Measurements from ENCODE around the gene TMPRSS4.

The TMPRSS4 gene

GRCh38 chr11:118060869-118061268 is 16.0 kb upstream of the TMPRSS4 start:
- no peak for TF ChIP-seq GATA2 (IDR thresholded peaks at IDR 0.05; ENCODE audit: low read depth, low read length)
- no peak for TF ChIP-seq GATA3 (IDR thresholded peaks at IDR 0.05; ENCODE audit: low read depth, low read length)

DNA sequence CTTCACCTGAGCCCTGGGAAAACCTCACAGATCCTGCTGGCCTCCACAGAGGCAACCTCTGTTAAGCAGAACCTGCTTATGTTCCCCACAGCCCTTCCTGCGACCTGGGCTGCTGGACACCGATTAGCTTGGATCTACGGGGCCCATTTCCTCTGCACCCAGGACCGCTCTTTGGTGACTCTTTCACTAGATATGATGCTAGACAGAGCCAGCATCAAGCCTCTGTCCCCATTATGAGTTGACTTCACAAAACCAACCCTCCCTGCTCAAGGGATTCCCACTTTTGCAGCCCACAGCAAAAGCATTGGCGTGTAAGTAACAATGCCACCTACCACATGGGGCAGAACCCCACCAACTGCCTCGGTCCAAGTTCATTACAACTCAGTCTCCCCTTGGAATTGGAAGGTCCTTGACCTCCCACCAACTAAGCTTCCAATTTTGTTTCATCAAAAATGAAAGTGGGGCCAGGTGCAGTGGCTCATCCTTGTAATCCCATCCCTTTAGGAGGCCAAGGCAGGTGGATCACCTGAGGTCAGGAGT is 15.2 kb upstream of the TMPRSS4 start:
- TF ChIP-seq GATA3 (IDR thresholded peaks at IDR 0.05; ENCODE audit: low read depth, low read length) (no peak), GATA2 (IDR thresholded peaks at IDR 0.05; ENCODE audit: low read depth, low read length) (no peak)

DNA sequence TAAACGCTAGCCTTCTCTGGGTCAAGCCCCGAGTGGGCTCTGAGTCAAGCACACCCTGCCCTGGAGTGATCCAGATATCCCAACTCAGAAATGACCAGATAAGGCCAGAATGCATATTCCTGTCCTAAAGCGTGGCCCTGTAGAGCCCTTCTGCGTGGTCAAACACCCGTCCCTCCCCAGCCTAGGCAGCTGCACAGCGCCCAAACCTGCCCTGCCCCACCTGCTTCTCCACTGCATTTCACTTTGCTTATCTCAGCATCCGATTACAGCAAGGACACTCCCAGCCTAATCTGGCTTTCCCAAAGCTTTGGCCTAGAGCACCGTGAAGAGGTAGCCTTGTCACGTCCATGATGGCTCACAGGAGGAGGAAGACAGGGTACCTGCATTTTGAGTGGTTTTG is 11.9 kb upstream of the TMPRSS4 start:
- TF ChIP-seq GATA2 (IDR thresholded peaks at IDR 0.05; ENCODE audit: low read depth, low read length) (no peak), GATA3 (IDR thresholded peaks at IDR 0.05; ENCODE audit: low read depth, low read length) (no peak)

DNA sequence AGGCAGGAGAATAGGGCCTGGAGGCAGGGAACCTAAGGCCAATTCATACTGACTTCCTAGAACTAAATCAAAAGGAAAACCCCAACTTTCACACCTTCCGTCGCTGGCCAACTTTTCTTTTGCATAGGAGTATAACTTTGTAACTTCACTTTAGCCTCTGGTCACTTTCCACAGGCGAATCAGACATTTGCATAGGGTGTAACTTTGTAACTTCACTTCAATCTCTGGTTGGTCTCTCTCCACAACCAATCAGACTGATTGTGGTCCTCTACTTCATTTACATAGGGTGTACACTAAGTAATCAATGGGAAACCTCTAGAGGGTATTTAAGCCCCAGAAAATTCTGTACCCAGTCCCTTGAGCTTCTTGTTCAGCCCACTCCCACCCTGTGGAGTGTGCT is 11.5 kb upstream of the TMPRSS4 start:
- no peak for TF ChIP-seq GATA3 (IDR thresholded peaks at IDR 0.05; ENCODE audit: low read depth, low read length)
- no peak for TF ChIP-seq GATA2 (IDR thresholded peaks at IDR 0.05; ENCODE audit: low read depth, low read length)

- TF ChIP-seq GATA3 (IDR thresholded peaks at IDR 0.05; ENCODE audit: low read depth, low read length) = no peak
- no peak for TF ChIP-seq GATA2 (IDR thresholded peaks at IDR 0.05; ENCODE audit: low read depth, low read length)
Measured at GRCh38 chr11:118067006-118067405, 9.9 kb upstream of the TMPRSS4 start.

DNA sequence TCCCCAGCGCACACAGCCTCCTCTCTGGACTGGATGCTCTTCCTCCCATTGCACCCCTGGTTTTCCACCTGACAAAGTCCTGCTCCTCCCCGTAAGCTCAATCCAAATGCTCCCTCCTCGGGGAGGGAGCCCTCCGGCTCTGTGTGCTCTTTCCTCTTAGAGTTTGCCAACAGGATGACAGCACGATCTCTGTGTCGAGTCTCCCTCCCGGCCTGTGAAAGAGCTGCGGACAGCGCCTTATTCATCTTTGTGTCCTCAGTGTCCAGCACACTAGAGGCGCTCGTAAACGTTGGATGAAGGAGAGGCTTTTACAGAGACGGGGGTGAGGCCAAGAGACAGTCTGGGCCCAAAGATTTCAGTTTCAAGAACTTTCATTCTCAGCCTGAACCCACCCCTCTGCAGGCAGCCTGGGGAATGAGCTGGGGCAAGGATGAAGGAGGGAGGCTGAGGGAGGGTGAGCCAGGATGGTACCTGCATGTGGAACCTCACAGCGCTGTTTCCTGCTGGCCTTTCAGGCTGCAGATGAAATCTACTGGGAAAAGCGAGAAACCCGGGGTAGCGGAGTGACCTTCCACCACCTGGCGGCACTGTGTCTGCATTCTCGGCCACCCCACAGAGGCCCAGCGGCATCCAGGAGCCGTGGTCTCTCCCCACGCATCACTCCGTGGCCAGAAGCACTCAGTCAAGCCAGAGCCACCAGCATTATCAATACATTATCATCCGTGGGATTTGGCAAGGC is 8.5 kb upstream of the TMPRSS4 start:
- no peak for TF ChIP-seq GATA3 (IDR thresholded peaks at IDR 0.05; ENCODE audit: low read depth, low read length)

- TF ChIP-seq GATA2 (IDR thresholded peaks at IDR 0.05; ENCODE audit: low read depth, low read length) = no peak
- TF ChIP-seq GATA3 (IDR thresholded peaks at IDR 0.05; ENCODE audit: low read depth, low read length) = no peak
Measured at GRCh38 chr11:118068945-118069612, 7.8 kb upstream of the TMPRSS4 start.

DNA sequence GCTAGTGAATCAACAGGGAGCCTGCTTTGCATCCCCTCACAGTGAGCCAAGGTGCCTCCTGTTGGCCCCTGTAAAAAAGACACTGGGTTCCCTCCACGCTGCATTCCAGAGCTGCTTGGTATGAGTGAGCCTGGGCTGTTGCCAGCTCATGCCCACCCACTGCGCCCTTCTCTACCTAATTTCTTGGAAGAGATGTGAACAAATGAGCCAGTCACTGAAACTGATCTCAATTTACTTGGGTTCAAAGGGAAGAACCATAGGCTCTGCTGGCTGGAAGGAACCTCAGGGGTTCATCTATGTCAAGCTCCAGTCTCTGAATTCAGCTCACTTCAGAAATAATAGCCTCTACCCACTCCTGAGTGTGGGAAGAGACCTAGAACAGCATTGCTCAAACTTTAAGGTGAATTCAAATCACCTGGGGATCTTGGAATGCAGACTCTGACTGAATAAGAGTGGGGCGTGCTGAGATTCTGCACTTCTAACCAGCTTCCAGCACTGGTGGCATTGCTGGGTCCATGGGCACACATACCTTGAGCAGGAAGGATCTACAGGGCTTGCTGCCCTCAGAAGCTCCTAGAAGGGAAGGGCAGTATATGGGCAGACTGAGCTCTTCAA is 5.4 kb upstream of the TMPRSS4 start:
- TF ChIP-seq GATA2 (IDR thresholded peaks at IDR 0.05; ENCODE audit: low read depth, low read length) (no peak), GATA3 (IDR thresholded peaks at IDR 0.05; ENCODE audit: low read depth, low read length) (no peak)

- TF ChIP-seq GATA3 (IDR thresholded peaks at IDR 0.05; ENCODE audit: low read depth, low read length) = no peak
Measured at GRCh38 chr11:118073554-118073953, 3.3 kb upstream of the TMPRSS4 start.

- TF ChIP-seq GATA3 (IDR thresholded peaks at IDR 0.05; ENCODE audit: low read depth, low read length) (no peak), GATA2 (IDR thresholded peaks at IDR 0.05; ENCODE audit: low read depth, low read length) (no peak)
Measured at GRCh38 chr11:118074091-118074685, 2.7 kb upstream of the TMPRSS4 start.

GRCh38 chr11:118074785-118075184 is 2.1 kb upstream of the TMPRSS4 start:
- TF ChIP-seq GATA3 (IDR thresholded peaks at IDR 0.05; ENCODE audit: low read depth, low read length) (no peak), GATA2 (IDR thresholded peaks at IDR 0.05; ENCODE audit: low read depth, low read length) (no peak)

DNA sequence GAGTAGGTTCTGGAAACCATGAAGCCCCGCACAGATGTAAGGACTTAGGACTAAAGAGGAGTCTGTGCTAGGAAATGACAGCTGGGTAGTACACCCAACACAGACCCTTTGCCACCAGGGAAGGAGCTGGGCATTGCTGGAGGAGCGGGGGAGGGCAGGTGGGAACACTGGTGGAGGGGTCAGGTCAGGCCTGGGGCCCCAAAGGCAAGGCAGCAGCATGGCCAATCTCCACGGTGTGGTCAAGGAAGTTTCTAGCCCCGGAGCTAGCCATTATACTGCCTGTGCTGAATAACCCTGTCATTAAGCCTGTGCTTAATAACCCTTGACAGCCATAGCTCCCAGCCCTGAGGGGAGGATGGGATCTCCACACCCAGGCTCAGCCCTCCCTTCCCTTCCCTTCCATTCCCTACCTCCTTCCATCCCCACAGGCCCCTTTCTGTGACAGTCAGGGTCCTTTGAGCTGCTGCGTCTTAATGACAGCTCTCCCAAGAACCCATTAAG is 2.1 kb downstream of the TMPRSS4 start:
- TF ChIP-seq GATA2 (IDR thresholded peaks at IDR 0.05; ENCODE audit: low read depth, low read length) = no peak
- no peak for TF ChIP-seq GATA3 (IDR thresholded peaks at IDR 0.05; ENCODE audit: low read depth, low read length)

- no peak for TF ChIP-seq GATA3 (IDR thresholded peaks at IDR 0.05; ENCODE audit: low read depth, low read length)
- no peak for TF ChIP-seq GATA2 (IDR thresholded peaks at IDR 0.05; ENCODE audit: low read depth, low read length)
Measured at GRCh38 chr11:118079491-118079890, 2.6 kb downstream of the TMPRSS4 start.

DNA sequence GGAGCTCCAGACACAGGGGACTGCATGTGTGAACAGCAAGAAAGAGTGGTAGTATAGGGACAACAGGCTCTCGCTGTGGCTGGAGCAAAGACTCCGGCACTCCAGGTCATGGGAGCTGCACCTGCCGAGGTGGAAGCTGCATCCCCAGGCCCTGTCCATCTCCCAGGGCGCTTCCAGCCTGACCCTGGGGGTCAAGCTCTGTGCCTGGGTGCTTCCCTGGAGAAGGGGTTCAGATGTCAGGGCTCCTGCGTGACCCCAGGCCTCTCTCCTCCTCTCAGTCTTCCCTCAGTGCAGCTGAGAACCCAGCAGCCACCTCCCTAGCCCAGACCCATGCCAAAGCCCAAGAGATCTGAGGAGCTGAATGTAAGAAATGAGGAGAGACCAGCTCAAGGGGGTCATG is 3.4 kb downstream of the TMPRSS4 start:
- TF ChIP-seq GATA2 (IDR thresholded peaks at IDR 0.05; ENCODE audit: low read depth, low read length) = no peak
- no peak for TF ChIP-seq GATA3 (IDR thresholded peaks at IDR 0.05; ENCODE audit: low read depth, low read length)
